Muscle layer of duodenum (tissue), 2 donors: Measurements from ENCODE around the gene FGF19.

Experiments
- H3K27ac ChIP-seq: one replicate; pipeline ENCODE4 v1.7.0; 2013; ENCODE audit warnings: mild to moderate bottlenecking, low read length
- H3K27me3 ChIP-seq: one replicate; pipeline ENCODE4 v1.7.0; 2013; ENCODE audit warnings: low read depth, mild to moderate bottlenecking, control low read depth, low read length
- H3K36me3 ChIP-seq, 2 donors: one replicate each; pipeline ENCODE4 v1.7.0; 2013; ENCODE audit warnings: low read length in 2 of 2, control low read depth in 1 of 2, mild to moderate bottlenecking in 1 of 2; ENCODE audit not compliant: insufficient read depth in 2 of 2, control insufficient read depth in 1 of 2
- H3K4me1 ChIP-seq, 2 donors: one replicate each; pipeline ENCODE4 v1.7.0; 2013; ENCODE audit warnings: low read length in 2 of 2, mild to moderate bottlenecking in 2 of 2, control low read depth in 1 of 2, moderate library complexity in 1 of 2; ENCODE audit not compliant: insufficient read depth in 2 of 2, control insufficient read depth in 1 of 2
- H3K4me3 ChIP-seq, 2 donors: one replicate each; pipeline ENCODE4 v1.7.0; 2013; ENCODE audit warnings: low read length in 2 of 2, low read depth in 1 of 2, mild to moderate bottlenecking in 1 of 2
- H3K9me3 ChIP-seq, 2 donors: one replicate each; pipeline ENCODE4 v1.7.0; 2013; ENCODE audit warnings: low read length in 2 of 2, control low read depth in 1 of 2, mild to moderate bottlenecking in 1 of 2; ENCODE audit not compliant: control insufficient read depth in 1 of 2
- donor health status: healthy.

Gene FGF19

GRCh38 chr11:69666261-69666660 lies 37.6 kb downstream of the FGF19 start:
- no peaks in the 10 kb centered on the region for H3K9me3 ChIP-seq
- no peaks in the 10 kb centered on the region for H3K27me3 ChIP-seq
- peaks cover 11 to 58% of the 10 kb centered on the region in 2 donors for H3K36me3 ChIP-seq
- no peak overlapping the region for H3K27ac ChIP-seq
- no peak overlapping the region for H3K4me3 ChIP-seq
- H3K4me1 ChIP-seq: peaks cover 7 to 9% of the 10 kb centered on the region in 2 donors

GRCh38 chr11:69665669-69666068 lies 38.2 kb downstream of the FGF19 start:
- Histone ChIP-seq H3K4me1 (peaks cover 7 to 9% of the 10 kb centered on the region in 2 donors), H3K27ac (no peak overlapping the region), H3K4me3 (no peak overlapping the region), H3K36me3 (peaks cover 11 to 52% of the 10 kb centered on the region in 2 donors), H3K27me3 (no peaks in the 10 kb centered on the region), H3K9me3 (no peaks in the 10 kb centered on the region)

- Histone ChIP-seq H3K4me3 (no peak overlapping the region), H3K27me3 (no peaks in the 10 kb centered on the region), H3K9me3 (no peaks in the 10 kb centered on the region), H3K36me3 (peaks cover 11 to 50% of the 10 kb centered on the region in 2 donors), H3K4me1 (peaks cover under 1 to 1% of the 10 kb centered on the region in 2 donors), H3K27ac (no peak overlapping the region)
Measured at GRCh38 chr11:69664901-69665300, 38.9 kb downstream of the FGF19 start.

- Histone ChIP-seq H3K27ac (no peak overlapping the region), H3K36me3 (peaks cover 11 to 45% of the 10 kb centered on the region in 2 donors), H3K4me3 (no peak overlapping the region), H3K27me3 (no peaks in the 10 kb centered on the region), H3K9me3 (no peaks in the 10 kb centered on the region), H3K4me1 (no peaks in the 10 kb centered on the region)
Measured at GRCh38 chr11:69664103-69664775, 39.6 kb downstream of the FGF19 start.

GRCh38 chr11:69663326-69663725 lies 40.5 kb downstream of the FGF19 start:
- Histone ChIP-seq H3K27me3 (no peaks in the 10 kb centered on the region), H3K9me3 (no peaks in the 10 kb centered on the region), H3K4me3 (no peak overlapping the region), H3K4me1 (peaks cover 0 to 1% of the 10 kb centered on the region in 2 donors), H3K36me3 (peaks cover 11 to 44% of the 10 kb centered on the region in 2 donors), H3K27ac (no peak overlapping the region)

- Histone ChIP-seq H3K9me3 (no peaks in the 10 kb centered on the region), H3K27me3 (no peaks in the 10 kb centered on the region), H3K4me1 (peaks cover 0 to 7% of the 10 kb centered on the region in 2 donors), H3K36me3 (peaks cover 11 to 44% of the 10 kb centered on the region in 2 donors), H3K4me3 (no peak overlapping the region), H3K27ac (no peak overlapping the region)
Measured at GRCh38 chr11:69662806-69663205, 41.0 kb downstream of the FGF19 start.

- Histone ChIP-seq H3K4me1 (peaks cover 0 to 8% of the 10 kb centered on the region in 2 donors), H3K27me3 (no peaks in the 10 kb centered on the region), H3K36me3 (peaks cover 11 to 38% of the 10 kb centered on the region in 2 donors), H3K9me3 (no peaks in the 10 kb centered on the region), H3K4me3 (no peak overlapping the region), H3K27ac (no peak overlapping the region)
Measured at GRCh38 chr11:69662021-69662698, 41.7 kb downstream of the FGF19 start.

GRCh38 chr11:69661413-69661715 lies 42.5 kb downstream of the FGF19 start:
- Histone ChIP-seq H3K4me1 (peaks cover 0 to 8% of the 10 kb centered on the region in 2 donors), H3K4me3 (no peak overlapping the region), H3K27me3 (no peaks in the 10 kb centered on the region), H3K36me3 (peaks cover 6 to 30% of the 10 kb centered on the region in 2 donors), H3K27ac (no peak overlapping the region), H3K9me3 (no peaks in the 10 kb centered on the region)

GRCh38 chr11:69660001-69660500 lies 43.8 kb downstream of the FGF19 start:
- Histone ChIP-seq H3K27ac (no peak overlapping the region), H3K4me3 (no peak overlapping the region), H3K27me3 (no peaks in the 10 kb centered on the region), H3K4me1 (peaks cover 0 to 8% of the 10 kb centered on the region in 2 donors), H3K36me3 (peaks cover 3 to 24% of the 10 kb centered on the region in 2 donors), H3K9me3 (no peaks in the 10 kb centered on the region)

GRCh38 chr11:69659591-69659990 lies 44.2 kb downstream of the FGF19 start:
- no peak overlapping the region for H3K4me3 ChIP-seq
- H3K27ac ChIP-seq: no peak overlapping the region
- peaks cover 0 to 8% of the 10 kb centered on the region in 2 donors for H3K4me1 ChIP-seq
- H3K9me3 ChIP-seq: no peaks in the 10 kb centered on the region
- no peaks in the 10 kb centered on the region for H3K27me3 ChIP-seq
- peaks cover 0 to 19% of the 10 kb centered on the region in 2 donors for H3K36me3 ChIP-seq

GRCh38 chr11:69658626-69659450 lies 45.0 kb downstream of the FGF19 start:
- Histone ChIP-seq H3K4me3 (no peak overlapping the region), H3K27ac (no peak overlapping the region), H3K9me3 (no peaks in the 10 kb centered on the region), H3K36me3 (peaks cover 0 to 12% of the 10 kb centered on the region in 2 donors), H3K4me1 (peaks cover 0 to 8% of the 10 kb centered on the region in 2 donors), H3K27me3 (no peaks in the 10 kb centered on the region)
